Measurements from ENCODE around the gene SCNM1.
"Not testable (repeated sequence)": the region's sequence is repeated elsewhere in the genome, so short reads cannot be mapped to it uniquely, and the experiment has no call there.

The SCNM1 gene

DNA sequence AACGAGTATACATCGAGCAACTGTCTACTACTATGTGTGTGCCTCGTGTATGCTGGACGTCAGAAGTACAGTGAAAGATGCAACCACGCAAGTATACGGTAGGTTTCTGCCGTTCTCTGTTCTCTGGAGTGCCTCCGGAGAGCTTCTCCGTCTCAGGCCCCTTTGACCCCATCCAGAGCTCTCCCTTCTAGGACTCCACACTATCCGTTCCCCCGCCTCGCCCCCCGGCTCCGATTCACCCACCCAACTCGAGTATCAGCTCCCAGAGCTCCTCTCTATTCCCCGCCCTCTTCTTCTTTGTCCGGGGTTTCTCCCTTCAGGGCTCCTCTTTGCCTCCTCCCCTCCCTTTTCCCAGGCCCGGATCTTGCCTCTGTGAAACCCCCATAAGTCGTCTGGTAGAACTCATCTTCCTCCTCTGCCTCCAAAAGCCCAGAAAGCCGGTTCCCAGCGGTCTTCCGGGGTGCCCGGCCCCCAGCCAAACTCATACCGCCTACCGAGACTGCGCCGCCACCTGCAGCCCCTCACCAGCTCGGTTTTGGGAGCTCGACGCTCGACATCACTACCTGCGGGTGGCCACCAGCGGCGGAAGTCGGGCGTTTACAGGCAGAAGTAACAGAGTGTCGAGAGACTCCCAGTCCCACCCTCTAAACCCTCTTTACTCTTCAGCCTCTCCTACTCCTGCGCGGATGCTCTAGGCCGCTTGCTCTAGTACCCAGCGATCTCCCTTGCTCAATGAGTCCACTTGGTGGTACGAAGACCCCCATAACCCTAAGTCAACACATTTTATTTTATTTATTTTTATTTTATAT, 23.9 kb downstream of the SCNM1 start, which contains the start of gene VPS72:
TSS of gene VPS72 (minus strand) at position 561 of the 809 bp plus-strand sequence. CDS start at position 485, 76 bp downstream.
- peak within 1 kb of the TSS; percentile 86 for H3K27ac ChIP-seq
- no peak for DNase-seq (ENCODE audit: low read depth, low spot score)

DNA sequence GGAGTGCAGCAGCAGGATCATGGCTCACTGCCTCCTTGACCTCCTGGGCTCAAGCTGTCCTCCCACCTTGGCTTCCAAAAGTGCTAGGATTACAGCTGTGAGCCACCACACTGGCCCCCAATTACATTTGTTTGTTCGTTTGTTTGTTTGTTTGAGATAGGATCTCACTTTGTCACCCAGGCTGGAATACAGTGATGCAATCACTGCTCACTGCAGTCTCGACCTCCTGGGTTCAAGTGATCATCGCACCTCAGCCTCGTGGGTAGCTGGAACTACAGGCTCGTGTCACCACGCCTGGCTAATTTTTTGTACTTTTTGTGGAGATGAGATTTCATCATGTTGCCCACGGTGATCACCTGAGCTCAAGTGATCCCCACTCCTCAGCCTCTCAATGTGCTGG, 26.1 kb downstream of the SCNM1 start:
- no peak for DNase-seq (ENCODE audit: low read depth, low spot score)
- no peak overlapping the region for H3K27ac ChIP-seq

DNA sequence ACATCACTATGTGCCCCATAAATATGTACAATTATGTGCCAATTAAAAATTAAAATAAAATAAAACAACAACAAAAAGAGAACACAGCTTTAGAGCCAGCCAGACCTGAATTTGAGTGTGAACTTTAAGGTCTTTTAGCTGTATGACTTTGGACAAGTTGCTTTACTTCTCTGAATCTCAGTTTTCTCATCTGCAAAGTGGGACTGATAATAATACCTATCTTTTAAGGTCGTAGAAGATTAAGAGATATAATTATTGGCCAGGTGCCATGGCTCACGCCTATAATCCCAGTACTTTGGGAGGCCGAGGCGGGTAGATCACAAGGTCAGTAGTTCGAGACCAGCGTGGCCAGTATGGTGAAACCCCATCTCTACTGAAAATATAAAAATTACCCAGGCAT, 27.4 kb downstream of the SCNM1 start:
- no peak for DNase-seq (ENCODE audit: low read depth, low spot score)
- H3K27ac ChIP-seq: peak overlapping the region; percentile 98

DNA sequence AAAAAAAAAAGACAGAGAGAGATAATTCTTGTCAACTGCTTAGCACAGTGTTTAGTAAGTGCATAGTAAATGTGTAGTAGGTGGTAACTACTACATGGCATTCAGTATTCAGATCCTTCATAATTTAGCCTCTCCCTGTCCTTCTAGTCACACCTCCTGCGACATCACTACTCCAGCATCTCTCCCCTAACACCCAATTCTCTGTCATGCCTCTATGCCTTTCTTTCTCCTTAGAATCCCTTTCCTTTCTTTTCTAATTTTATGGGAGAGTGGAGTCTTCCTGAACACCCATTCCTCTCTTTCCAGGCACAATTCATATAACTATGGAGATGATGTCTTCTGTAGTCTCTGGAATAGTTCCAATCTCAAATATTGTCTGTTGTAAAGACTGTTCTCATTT, 27.9 kb downstream of the SCNM1 start:
- peak overlapping the region; percentile 98 for H3K27ac ChIP-seq
- DNase-seq (ENCODE audit: low read depth, low spot score): no peak

DNA sequence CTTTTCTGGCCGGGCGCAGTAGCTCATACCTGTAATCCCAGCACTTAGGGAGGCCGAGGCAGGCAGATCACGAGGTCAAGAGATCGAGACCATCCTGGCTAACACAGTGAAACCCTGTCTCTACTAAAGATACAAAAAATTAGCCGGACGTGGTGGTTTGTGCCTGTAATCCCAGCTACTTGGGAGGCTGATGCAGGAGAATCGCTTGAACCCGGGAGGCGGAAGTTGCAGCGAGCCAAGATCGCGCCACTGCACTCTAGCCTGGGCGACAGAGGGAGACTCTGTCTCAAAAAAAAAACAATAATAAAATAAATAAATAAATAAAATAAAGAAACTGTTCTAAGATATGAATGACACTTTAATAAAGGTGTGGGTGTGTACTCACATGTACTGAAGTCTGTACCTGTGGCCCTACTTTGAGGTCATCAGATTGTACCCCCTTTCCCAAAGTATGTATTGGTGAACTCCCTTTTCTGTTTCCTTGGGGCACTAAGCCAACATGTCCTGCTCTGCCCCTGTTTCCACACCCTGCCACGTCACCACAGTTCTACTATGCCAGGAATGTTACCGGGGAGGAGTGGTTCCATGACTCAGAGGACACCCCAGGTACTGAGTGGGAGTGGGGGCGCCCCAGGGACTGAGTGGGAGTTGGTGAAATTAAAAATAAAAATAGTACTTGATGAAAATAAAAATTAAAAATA, 29.1 kb downstream of the SCNM1 start:
- peak; percentile 96 for DNase-seq (ENCODE audit: low read depth, low spot score)
- H3K27ac ChIP-seq: peak overlapping the region; percentile 98

DNA sequence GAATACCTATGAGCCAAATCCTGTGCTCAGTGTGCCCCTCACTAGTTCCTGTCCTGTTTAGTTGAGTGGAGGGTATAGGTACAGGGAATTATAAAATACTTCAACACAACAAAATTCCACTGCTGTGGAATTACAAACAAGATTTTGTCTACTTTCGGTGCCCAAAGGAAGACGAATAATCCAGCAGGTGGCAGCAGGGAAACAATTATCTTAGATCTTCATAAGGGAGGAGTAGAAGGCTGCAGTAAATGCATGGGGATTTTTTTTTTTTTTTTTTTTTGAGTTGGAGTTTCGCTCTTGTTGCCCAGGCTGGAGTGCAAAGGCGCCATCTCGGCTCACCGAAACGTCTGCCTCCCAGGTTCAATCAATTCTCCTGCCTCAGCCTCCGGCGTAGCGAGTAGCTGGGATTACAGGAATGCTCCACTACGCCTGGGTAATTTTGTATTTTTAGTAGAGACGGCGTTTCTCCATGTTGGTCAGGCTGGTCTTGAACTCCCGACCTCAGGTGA, 30.4 kb downstream of the SCNM1 start:
- DNase-seq (ENCODE audit: low read depth, low spot score): no peak
- H3K27ac ChIP-seq: peak overlapping the region; percentile 98

DNA sequence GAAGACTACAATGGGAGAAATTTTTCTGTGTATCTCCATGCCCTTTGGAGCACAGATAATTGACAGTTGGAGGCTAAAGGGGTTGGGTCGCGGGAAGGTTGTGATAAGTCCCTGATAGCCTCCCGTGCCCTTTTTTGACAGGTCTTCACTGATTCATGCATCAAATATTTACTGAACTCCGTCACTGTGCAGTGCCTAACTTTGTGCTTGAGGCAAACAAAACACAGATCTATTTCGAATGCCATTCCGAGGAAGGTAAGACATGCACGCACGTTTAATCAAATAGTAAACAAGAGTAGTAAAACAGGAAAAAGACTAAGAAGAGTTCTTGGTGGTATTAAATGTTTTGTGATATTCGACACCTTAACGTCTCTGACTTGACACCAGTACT, 31.9 kb downstream of the SCNM1 start:
- DNase-seq (ENCODE audit: low read depth, low spot score): no peak
- peak overlapping the region; percentile 98 for H3K27ac ChIP-seq

DNA sequence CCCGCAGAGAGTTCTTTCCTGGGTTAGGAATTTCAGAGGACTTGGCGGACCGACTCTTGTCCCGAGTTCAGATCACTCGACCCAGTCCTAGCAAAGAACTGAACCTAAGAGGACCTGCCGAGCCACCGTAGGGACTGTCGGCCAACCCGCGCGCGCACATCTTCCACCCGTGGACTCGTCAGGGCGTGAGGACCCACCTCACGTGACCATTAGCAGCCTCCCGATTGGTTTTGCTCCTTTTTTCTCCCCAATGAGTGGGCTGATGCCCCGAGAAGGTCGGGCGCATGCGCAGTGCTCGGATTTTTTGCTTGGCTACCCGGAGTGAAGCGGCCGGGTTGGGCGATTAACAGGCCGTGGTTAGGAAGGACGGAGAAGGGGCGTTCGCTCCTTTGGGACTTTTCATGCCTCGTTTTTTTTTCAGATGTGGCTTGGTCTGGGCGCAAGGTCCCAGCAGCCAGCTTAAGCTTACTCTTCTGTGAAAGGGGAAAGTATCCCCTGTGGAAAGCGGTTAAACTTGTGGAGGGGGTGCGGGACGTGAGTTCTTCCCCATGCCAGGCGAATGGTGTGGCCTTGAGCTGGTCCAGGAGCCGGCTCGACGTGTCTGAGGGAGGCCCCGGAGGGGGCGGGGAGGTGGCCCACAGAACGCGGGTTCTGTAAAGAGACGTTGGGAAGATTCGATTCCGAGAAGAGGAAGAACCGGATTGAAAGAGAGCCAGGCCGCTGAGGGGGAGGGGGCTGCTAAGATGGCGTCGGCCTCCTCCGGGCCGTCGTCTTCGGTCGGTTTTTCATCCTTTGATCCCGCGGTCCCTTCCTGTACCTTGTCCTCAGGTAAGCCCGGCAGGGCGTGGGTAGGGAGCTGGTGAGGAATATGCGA, 32.5 kb downstream of the SCNM1 start, which contains the start of gene PIP5K1A:
TSS of gene PIP5K1A (plus strand) at position 299 of the 874 bp plus-strand sequence. CDS start at position 744, 445 bp downstream.
- peak; percentile 77 for DNase-seq (ENCODE audit: low read depth, low spot score)
- H3K27ac ChIP-seq: peak within 1 kb of the TSS; percentile 98

DNA sequence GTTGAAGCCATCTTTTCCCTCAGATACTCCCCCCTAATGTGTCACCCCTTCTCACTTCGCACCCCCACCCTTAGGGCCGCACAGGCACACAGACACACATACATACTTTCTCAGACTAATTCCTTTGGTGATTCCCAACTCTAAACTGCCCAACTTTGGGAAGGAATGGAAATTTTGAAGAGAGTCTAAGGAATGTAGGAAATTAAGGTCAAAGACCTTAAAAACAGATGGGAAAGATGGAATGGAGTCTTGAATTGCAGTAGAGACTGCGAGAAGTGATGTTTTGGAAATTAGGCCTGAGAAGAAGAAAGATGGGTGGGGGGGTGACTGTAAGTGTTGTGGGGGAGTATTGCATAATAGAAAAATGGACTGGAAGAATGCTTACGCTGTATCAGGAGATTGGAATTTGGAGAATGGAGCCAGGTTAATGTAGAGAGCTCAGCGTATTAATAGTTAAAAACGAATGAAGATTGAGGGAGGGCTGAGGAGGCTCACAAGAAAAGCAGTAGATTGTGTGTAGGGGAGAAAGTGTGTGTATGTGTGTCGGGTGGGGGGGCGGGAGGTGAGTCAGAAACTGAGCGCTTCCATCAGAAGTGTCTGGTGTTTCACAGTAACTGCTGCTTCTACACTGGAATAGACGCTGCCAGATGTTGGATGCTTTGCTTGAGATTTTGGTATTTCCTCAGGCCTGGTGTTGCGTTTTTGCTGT, 34.1 kb downstream of the SCNM1 start:
- DNase-seq (ENCODE audit: low read depth, low spot score): no peak
- peak overlapping the region; percentile 98 for H3K27ac ChIP-seq

DNA sequence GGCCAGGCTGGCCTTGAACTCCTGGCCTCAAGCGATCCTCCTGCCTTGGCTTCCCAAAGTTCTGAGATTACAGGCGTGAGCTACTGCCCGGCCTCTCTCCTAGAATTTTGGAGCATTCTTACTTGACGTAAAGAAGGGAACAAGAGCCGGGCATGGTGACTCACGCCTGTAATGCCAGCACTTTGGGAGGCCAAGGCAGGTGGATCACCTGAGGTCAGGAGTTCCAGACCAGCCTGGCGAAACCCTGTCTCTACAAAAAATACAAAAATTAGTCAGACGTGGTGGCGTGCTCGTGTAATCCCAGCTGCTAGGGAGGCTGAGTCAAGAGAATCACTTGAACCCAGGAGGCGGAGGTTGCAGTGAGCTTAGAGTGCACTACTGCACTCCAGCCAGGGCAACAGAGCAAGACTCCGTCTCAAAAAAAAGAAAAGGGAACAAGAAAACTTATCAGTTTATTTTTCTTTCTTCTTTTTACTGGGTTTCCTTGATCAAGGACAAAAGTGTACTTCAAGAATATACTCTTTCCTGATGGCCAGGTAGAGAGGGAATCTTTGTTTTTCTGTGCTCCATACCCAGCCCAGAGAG, 39.5 kb downstream of the SCNM1 start:
- not testable (repeated sequence) for DNase-seq (ENCODE audit: low read depth, low spot score); H3K27ac ChIP-seq

DNA sequence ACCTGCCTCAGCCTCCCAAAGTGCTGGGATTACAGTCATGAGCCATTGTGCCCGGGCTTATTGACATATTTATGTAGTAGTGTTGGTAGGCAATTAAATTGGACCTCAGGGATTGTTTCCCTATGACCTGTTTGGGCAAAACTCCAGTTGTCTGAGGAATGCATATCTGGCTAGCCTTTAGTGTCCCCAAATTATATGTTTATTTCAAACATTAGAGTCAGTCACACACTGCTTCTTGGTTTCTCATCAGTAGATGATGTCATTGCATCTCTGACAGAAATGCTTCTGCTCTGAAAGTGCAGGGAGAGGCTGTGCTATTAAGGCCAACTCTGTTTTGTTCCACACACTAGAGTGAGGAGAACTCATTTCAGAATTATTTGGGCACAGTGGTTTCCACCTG, 44.9 kb downstream of the SCNM1 start:
- H3K27ac ChIP-seq: peak overlapping the region; percentile 69
- DNase-seq (ENCODE audit: low read depth, low spot score): no peak

DNA sequence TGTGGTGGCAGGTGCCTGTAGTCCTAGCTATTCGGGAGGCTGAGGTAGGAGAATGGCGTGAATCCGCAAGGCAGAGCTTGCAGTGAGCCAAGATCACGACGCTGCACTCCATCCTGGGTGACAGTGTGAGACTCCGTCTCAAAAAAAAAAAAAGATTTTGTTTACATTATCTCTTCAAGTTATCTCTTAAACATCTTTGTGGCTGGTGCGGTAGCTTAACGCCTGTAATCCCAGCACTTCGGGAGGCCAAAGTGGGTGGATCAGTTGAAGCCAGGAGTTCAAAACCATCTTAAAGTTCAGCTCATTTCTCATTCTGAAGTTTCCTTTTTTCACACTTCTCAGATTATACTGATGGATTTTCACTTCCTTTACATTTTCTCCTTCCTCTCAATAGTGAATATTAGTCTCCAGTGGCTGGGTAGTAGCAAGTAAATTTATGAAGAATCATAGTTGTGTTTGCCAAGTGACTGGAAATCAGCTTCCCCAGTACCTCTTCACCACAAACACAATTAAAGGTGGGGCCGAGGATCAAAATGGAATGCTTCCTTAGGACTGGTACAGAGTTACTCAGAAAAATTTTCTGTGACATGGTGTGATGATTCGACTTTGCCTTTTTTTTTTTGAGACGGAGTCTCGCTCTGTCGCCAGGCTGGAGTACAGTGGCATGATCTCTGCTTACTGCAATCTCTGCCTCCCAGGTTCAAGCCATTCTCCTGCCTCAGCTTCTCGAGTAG, 46.2 kb downstream of the SCNM1 start:
- H3K27ac ChIP-seq: peak overlapping the region; percentile 69
- DNase-seq (ENCODE audit: low read depth, low spot score): no peak

DNA sequence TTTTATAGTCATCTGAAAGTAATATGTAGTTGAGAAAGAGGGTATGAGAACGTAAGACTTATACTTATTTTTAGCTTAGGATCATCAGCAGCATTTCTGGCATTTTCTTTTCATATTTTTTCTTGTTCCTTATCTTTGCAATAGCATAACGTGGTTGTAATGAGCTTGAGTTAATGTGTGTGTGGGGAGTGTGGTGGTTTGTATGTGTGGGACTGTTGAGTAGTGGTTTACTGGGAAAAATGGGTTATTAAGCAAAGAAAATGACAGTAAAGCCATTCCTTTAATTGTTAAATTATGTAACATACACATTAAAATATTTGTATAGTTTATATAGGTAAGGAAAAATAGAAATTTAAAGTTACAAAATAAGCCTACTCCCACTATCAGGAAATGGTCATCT, 47.6 kb downstream of the SCNM1 start:
- H3K27ac ChIP-seq: peak overlapping the region; percentile 69
- no peak for DNase-seq (ENCODE audit: low read depth, low spot score)

Measured in epithelial cell of prostate (primary cell).